GM12874 (cell line): Measurements from ENCODE around the gene TREM1.

Experiments used
- TF ChIP-seq, protein P1 (sequence below): IDR thresholded peaks from 2 replicates; pipeline ENCODE4 v1.5.1; 2011; ENCODE audit warnings: low read depth, mild to moderate bottlenecking, control low read depth, low read length, moderate library complexity; ENCODE audit not compliant: insufficient read depth

TREM1 gene

DNA sequence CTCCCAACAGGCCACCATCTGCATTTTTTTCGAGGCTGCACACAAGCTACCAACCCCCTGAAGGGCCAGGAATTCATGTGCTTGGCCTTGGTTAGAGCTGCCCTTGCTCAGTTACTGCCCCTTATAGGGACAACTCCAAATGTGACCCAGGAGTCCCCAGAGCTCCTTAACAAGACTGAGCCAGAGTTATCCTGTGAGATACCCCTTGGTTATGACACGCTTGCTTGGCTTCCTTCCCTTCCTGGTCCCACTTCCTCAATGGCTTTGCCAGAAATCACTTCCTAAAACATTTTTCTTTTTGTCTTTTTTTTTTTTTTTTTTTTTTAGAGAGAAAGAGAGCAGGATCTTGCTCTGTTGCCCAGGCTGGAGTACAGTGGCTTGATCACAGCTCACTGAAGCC, 8.9 kb downstream of the TREM1 start:
- TF ChIP-seq, protein P1, sequence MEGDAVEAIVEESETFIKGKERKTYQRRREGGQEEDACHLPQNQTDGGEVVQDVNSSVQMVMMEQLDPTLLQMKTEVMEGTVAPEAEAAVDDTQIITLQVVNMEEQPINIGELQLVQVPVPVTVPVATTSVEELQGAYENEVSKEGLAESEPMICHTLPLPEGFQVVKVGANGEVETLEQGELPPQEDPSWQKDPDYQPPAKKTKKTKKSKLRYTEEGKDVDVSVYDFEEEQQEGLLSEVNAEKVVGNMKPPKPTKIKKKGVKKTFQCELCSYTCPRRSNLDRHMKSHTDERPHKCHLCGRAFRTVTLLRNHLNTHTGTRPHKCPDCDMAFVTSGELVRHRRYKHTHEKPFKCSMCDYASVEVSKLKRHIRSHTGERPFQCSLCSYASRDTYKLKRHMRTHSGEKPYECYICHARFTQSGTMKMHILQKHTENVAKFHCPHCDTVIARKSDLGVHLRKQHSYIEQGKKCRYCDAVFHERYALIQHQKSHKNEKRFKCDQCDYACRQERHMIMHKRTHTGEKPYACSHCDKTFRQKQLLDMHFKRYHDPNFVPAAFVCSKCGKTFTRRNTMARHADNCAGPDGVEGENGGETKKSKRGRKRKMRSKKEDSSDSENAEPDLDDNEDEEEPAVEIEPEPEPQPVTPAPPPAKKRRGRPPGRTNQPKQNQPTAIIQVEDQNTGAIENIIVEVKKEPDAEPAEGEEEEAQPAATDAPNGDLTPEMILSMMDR = no peak

GRCh38 chr6:41275489-41275888, 11.0 kb downstream of the TREM1 start:
- TF ChIP-seq, protein P1 = no peak

DNA sequence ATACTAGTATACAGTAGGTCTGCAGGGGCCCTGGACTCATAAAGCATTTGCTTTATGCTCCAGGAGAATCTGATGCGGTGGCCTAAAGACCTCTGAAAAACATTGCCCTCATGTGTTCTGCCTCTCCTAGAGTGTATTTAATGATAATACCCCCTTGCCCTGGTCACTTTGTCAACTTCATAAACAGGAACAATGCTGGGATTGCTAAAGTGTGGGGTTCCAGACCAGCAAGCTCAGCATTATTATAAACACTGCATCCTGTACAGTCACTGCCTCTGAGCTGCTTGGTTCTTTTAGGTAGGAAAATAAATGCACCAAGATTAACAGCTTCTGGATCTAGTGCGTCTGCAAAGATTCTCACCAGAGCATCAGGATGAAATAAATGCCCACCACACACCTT, 12.2 kb downstream of the TREM1 start:
- TF ChIP-seq, protein P1 = no peak

DNA sequence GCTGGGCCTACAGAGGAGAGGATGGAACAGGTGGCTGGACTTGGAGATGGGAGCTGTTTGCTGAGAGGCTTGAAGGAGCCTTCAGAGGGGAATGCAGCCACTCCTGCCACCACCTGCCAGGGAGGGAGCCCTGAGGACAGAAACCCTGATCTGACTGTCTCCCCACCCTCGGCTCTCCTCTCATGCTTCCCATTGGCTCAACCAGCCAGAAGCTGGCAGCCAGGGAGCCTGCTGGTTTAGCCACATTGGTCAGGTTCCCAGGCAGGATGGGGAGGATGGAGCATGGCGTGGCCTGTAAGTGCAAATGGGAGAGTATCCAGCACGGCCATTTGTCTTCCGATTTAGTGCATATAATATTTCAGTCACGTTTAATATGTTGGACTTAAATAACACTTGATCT, 12.8 kb downstream of the TREM1 start:
- TF ChIP-seq, protein P1 = no peak

GRCh38 chr6:41272591-41273240, 13.8 kb downstream of the TREM1 start:
- TF ChIP-seq, protein P1 = no peak

DNA sequence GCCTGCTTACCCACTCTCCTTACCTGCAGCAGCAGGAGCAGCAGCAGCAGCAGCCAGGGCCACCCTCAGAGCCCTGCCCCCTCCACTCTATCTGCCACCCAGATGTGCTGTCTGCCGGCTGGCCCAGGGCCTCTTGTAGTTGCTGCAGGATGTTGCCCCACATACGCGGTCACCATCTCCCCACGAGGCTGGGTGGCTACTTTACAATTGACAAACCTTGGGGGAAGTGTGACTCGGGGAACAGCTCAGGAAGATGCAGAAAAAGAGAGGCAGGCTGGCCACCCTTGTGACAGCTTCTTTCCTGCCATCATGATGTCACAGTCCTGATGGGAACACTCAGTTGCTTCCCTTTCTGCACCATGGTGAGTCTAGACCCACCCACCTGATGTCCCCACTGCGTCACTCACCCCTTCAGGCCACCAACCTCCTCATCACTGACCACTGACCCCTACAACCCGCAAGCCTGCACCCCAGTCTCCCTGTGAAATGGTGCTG, 14.5 kb downstream of the TREM1 start:
- TF ChIP-seq, protein P1 = no peak

DNA sequence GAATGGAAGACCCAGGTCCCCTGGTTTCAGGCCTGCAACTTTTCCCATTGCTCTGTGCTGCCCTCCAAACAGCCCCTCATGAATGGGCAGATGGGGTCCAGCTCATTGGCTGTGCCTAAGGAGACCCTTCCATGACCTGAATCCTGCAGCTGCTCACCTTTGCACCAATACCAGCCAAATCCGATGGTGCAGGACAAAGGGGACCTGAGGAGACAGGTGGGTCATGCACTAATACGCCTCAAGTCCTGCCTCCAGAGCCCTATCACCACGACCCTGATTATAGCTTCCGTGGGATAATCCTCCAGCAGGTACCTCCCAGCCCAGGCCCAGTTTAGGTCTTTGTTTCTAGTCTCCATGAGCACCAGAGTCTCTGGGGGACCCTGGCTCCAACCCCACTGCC, 16.8 kb downstream of the TREM1 start:
- TF ChIP-seq, protein P1 = no peak

DNA sequence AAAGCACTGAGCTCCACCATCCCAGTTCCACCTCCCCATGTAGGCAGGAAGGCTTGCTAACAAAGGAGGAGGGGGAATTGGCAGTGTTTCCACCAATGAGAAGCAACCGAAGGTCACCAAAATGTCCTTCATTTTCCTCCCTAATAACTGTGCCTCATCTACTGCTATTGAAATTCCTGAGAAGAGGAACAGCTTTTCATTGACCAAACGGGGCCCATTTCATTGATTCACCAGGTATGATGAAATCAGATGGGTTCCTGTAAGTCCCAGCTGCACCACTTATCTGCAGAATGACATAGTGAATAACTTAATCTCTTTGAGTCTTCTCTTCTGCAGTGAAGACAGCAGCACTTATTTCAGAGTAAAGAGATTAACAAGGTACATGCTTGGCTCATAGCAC, 17.3 kb downstream of the TREM1 start:
- TF ChIP-seq, protein P1 = no peak
